Hematopoietic multipotent progenitor cell (in vitro differentiated cells): ENCODE results near the gene CSAG2. TPM values are rescaled to one million over a fixed set of nuclear protein-coding genes. Genes with fewer than 3 reads are reported as not detected.
"Not testable (repeated sequence)": the region's sequence is repeated elsewhere in the genome, so short reads cannot be mapped to it uniquely, and the experiment has no call there.

Experiments
- DNase-seq, 3 donors: peaks; one replicate each; pipeline ENCODE4 v3.0.0-alpha.2; 2011 to 2015; ENCODE audit warnings: low read depth in 2 of 3, low spot score in 2 of 3
- total RNA-seq: library from RNA; depleted of rRNA; stranded (reverse); fragments of >200 nt; gene quantifications from one replicate; pipeline ENCODE4 v1.2.3, GENCODE V29; 2012

Gene CSAG2
- not detected for total RNA-seq

- DNase-seq: not testable (repeated sequence)
These were observed at the start of gene CSAG2 for GRCh38 chrX:152709173-152709572. TSS of gene CSAG2 (minus strand) at chrX:152709273. CDS start at chrX:152709112, 161 bp downstream.

GRCh38 chrX:152754871-152755270 is 45.8 kb upstream of the CSAG2 start:
- DNase-seq: not testable (repeated sequence)

- not testable (repeated sequence) for DNase-seq
These were observed 44.9 kb upstream of the CSAG2 start, which contains the start of gene MAGEA2 for GRCh38 chrX:152753686-152754650. TSS of gene MAGEA2 (minus strand) at chrX:152753842. CDS start at chrX:152751363, 2,479 bp downstream.

- no peak for DNase-seq
These were observed 29.5 kb upstream of the CSAG2 start for GRCh38 chrX:152738560-152738959.

- not testable (repeated sequence) for DNase-seq
These were observed 27.5 kb upstream of the CSAG2 start for GRCh38 chrX:152736528-152736927.

- DNase-seq: no peak
These were observed 26.9 kb upstream of the CSAG2 start for GRCh38 chrX:152735860-152736511.

- DNase-seq: no peak
These were observed 26.0 kb upstream of the CSAG2 start for GRCh38 chrX:152735101-152735500.

GRCh38 chrX:152734143-152734858 is 25.2 kb upstream of the CSAG2 start:
- not testable (repeated sequence) for DNase-seq

- no peak for DNase-seq
These were observed 24.3 kb upstream of the CSAG2 start, which contains the start of the genes CSAG1 and MAGEA12 for GRCh38 chrX:152733261-152733975. TSS of gene CSAG1 (minus strand) at chrX:152733721. CDS start at chrX:152732460, 1,261 bp downstream. TSS of gene MAGEA12 (plus strand) at chrX:152733757. CDS start at chrX:152736162, 2,405 bp downstream.

GRCh38 chrX:152725409-152725808 is 16.3 kb upstream of the CSAG2 start:
- DNase-seq: no peak

GRCh38 chrX:152713815-152714787 is 5.0 kb upstream of the CSAG2 start, which contains the start of gene MAGEA2B:
TSS of gene MAGEA2B (plus strand) at chrX:152714628. CDS start at chrX:152717107, 2,479 bp downstream.
- not testable (repeated sequence) for DNase-seq

- not testable (repeated sequence) for DNase-seq
These were observed 4.1 kb upstream of the CSAG2 start for GRCh38 chrX:152713195-152713594.

- DNase-seq: not testable (repeated sequence)
These were observed 2.6 kb downstream of the CSAG2 start for GRCh38 chrX:152706500-152706899.

- not testable (repeated sequence) for DNase-seq
These were observed 8.7 kb downstream of the CSAG2 start for GRCh38 chrX:152700390-152700789.

- DNase-seq: not testable (repeated sequence)
These were observed 10.8 kb downstream of the CSAG2 start, which contains the start of gene MAGEA3 for GRCh38 chrX:152697952-152698931. TSS of gene MAGEA3 (plus strand) at chrX:152698794. CDS start at chrX:152700833, 2,039 bp downstream.

GRCh38 chrX:152681012-152681411 is 28.1 kb downstream of the CSAG2 start:
- DNase-seq: not testable (repeated sequence)

- not testable (repeated sequence) for DNase-seq
These were observed 34.4 kb downstream of the CSAG2 start for GRCh38 chrX:152674652-152675051.
